Endothelial cell of umbilical vein (primary cell): Measurements from ENCODE around the gene LIPA. TPM values are rescaled to one million over a fixed set of nuclear protein-coding genes. Genes with fewer than 3 reads are reported as not detected.

ENCODE experiments used
- BruUV-seq: library from RNA; stranded (reverse); fragments of 400-500 nt; replicated peaks from 2 replicates; lab custom pipeline; 2021; lab: Mats Ljungman, UMichigan
- CTCF ChIA-PET: fragments of 300-600, 350-600 bp; sonication (Branson Sonifier 250); formaldehyde crosslinking; loops from one replicate; lab custom pipeline; 2021; ENCODE audit warnings: antibody characterized with exemption, inconsistent platforms; lab: Charles Lee
- POLR2A ChIA-PET: fragments of 300-600, 350-600 bp; sonication (Branson Sonifier 250); formaldehyde crosslinking; loops from one replicate; lab custom pipeline; 2021; ENCODE audit warnings: antibody characterized with exemption, inconsistent platforms; lab: Charles Lee
- DNase-seq: peaks from one replicate; pipeline ENCODE4 v3.0.0-alpha.2; 2011; ENCODE audit warnings: low read depth, low spot score
- FAIRE-seq: peaks from 2 replicates; lab custom pipeline; 2011; peaks lifted over from hg19 to GRCh38; lab: Jason Lieb, UNC
- H2AFZ ChIP-seq: 2 replicates; pipeline ENCODE4 v1.6.0; 2012; ENCODE audit warnings: low read depth, low read length, control low read depth, inconsistent platforms
- H3K27ac ChIP-seq: 2 replicates; pipeline ENCODE4 v1.5.1; 2011; ENCODE audit warnings: low read depth, mild to moderate bottlenecking, control low read depth, low read length, moderate library complexity; ENCODE audit not compliant: insufficient read depth
- H3K27me3 ChIP-seq, 2 experiments: 2 replicates each; pipeline versions ENCODE4 v1.6.0 to v1.6.1; 2011; ENCODE audit warnings: low read length in 2 of 2, mixed read lengths in 1 of 2; ENCODE audit not compliant: control insufficient read depth in 2 of 2, insufficient read depth in 2 of 2
- H3K36me3 ChIP-seq, 2 experiments: 2 replicates in 1 of 2; 3 replicates in 1 of 2; pipeline ENCODE4 v1.5.1; 2011; ENCODE audit warnings: low read length in 2 of 2, mild to moderate bottlenecking in 1 of 2, moderate library complexity in 1 of 2; ENCODE audit not compliant: control insufficient read depth in 2 of 2, insufficient read depth in 2 of 2; ENCODE audit errors: extremely low read depth in 1 of 2
- H3K4me1 ChIP-seq: 3 replicates; pipeline ENCODE4 v1.5.1; 2011; ENCODE audit warnings: mild to moderate bottlenecking, low read length; ENCODE audit not compliant: control insufficient read depth, insufficient read depth; ENCODE audit errors: extremely low read depth
- H3K4me2 ChIP-seq: 2 replicates; pipeline ENCODE4 v1.6.1; 2011; ENCODE audit warnings: low read length, control low read depth, mixed read lengths; ENCODE audit not compliant: insufficient read depth
- H3K4me3 ChIP-seq, 3 experiments: fragments of 200-600 bp in 1 of 3; sonication (generic), shearing (Covaris generic) in 1 of 3; replicated peaks in 1 of 3; 2 replicates each; pipeline ENCODE4 v1.5.1; 2011 to 2016; ENCODE audit warnings: control low read depth in 3 of 3, low read length in 3 of 3, mild to moderate bottlenecking in 2 of 3, inconsistent platforms in 1 of 3, low read depth in 1 of 3, moderate library complexity in 1 of 3; ENCODE audit not compliant: insufficient read depth in 1 of 3
- H3K79me2 ChIP-seq: 2 replicates; pipeline ENCODE4 v1.6.0; 2012; ENCODE audit warnings: low read length, inconsistent platforms; ENCODE audit not compliant: control insufficient read depth, insufficient read depth
- H3K9ac ChIP-seq: replicated peaks from 2 replicates; pipeline ENCODE3; 2011; ENCODE audit warnings: low read length, control low read depth; ENCODE audit not compliant: insufficient read depth; ENCODE audit errors: extremely low read depth
- H3K9me1 ChIP-seq: replicated peaks from 3 replicates; pipeline ENCODE4 v1.6.0; 2011; ENCODE audit warnings: mild to moderate bottlenecking, low read length; ENCODE audit not compliant: control insufficient read depth, insufficient read depth; ENCODE audit errors: extremely low read depth
- H3K9me3 ChIP-seq: replicated peaks from 2 replicates; pipeline ENCODE4 v1.5.1; 2012; ENCODE audit warnings: low read length, inconsistent platforms; ENCODE audit not compliant: control insufficient read depth, insufficient read depth
- H4K20me1 ChIP-seq: replicated peaks from 2 replicates; pipeline ENCODE3; 2011; ENCODE audit warnings: mild to moderate bottlenecking, low read length; ENCODE audit not compliant: control insufficient read depth, insufficient read depth; ENCODE audit errors: extremely low read depth
- CTCF ChIP-seq, 2 donors: IDR thresholded peaks; 1 replicate in 1 of 2; 2 replicates in 1 of 2; pipeline ENCODE4 v1.5.1; 2011; ENCODE audit warnings: low read length in 2 of 2, mild to moderate bottlenecking in 2 of 2, moderate library complexity in 2 of 2, control low read depth in 1 of 2, inconsistent platforms in 1 of 2, low read depth in 1 of 2; ENCODE audit not compliant: insufficient read depth in 1 of 2; ENCODE audit errors: extremely low read depth in 1 of 2
- EZH2 ChIP-seq: IDR thresholded peaks from 2 replicates; pipeline ENCODE4 v1.6.1; 2012; ENCODE audit warnings: borderline replicate concordance, low read depth, mild to moderate bottlenecking, moderate library complexity, low read length, inconsistent platforms; ENCODE audit not compliant: severe bottlenecking
- FOS ChIP-seq: IDR thresholded peaks from 2 replicates; pipeline ENCODE4 v1.6.1; 2011; ENCODE audit warnings: mild to moderate bottlenecking, low read length, moderate library complexity, borderline replicate concordance; ENCODE audit not compliant: insufficient read depth
- GATA2 ChIP-seq: IDR thresholded peaks from 2 replicates; pipeline ENCODE4 v1.7.0; 2011; ENCODE audit warnings: low read depth, mild to moderate bottlenecking, moderate library complexity, mixed read lengths, low read length; ENCODE audit not compliant: insufficient read length, insufficient read depth
- JUN ChIP-seq: IDR thresholded peaks from 2 replicates; pipeline ENCODE4 v1.6.1; 2011; ENCODE audit warnings: borderline replicate concordance, low read depth; ENCODE audit not compliant: insufficient read length, insufficient read depth
- MYC ChIP-seq: IDR thresholded peaks from one replicate; pipeline ENCODE4 v1.6.1; 2011; ENCODE audit warnings: mild to moderate bottlenecking, low read depth, low read length
- POLR2A ChIP-seq: IDR thresholded peaks from 2 replicates; pipeline ENCODE4 v1.6.1; 2012; ENCODE audit warnings: low read depth, mild to moderate bottlenecking, control low read depth, low read length
- POLR2AphosphoS5 ChIP-seq: IDR thresholded peaks from 2 replicates; pipeline ENCODE4 v1.6.1; 2012; ENCODE audit warnings: low read depth, mild to moderate bottlenecking, control low read depth, low read length, moderate library complexity; ENCODE audit not compliant: insufficient read depth
- dilution Hi-C: fragments of 300-500 bp; cut with MboI; formaldehyde crosslinking; loops from one replicate; pipeline ENCODE4 v1.15.0; 2019; ENCODE audit warnings: low sequenced_read_pairs; ENCODE audit not compliant: extremely low pct_ligation_motif_present
- intact Hi-C: fragments of 100-400 bp; cut with micrococcal nuclease; formaldehyde crosslinking; loops from one replicate; pipeline ENCODE4 v1.10.0; 2022
- polyA plus RNA-seq, 4 experiments: library from polyadenylated mRNA; depleted of rRNA in 3 of 4; stranded (reverse) in 3 of 4; unstranded in 1 of 4; fragments of >200 nt; gene quantifications; 2 replicates each; pipeline versions ENCODE4 v1.2.1 to v1.2.3, GENCODE V29; 2011 to 2012; ENCODE audit warnings: missing spikeins in 1 of 4
- total RNA-seq: library from RNA; stranded (reverse); gene quantifications from 2 replicates; pipeline ENCODE4 v1.2.3, GENCODE V29; 2021
- TF ChIP-seq, protein P1 (sequence below): IDR thresholded peaks from 2 replicates; pipeline ENCODE4 v1.6.1; 2011; ENCODE audit not compliant: insufficient read depth, insufficient read length

Gene LIPA
- total and polyA plus RNA-seq, 2 donors (not counting 3 experiments of a cell fraction or from before 2014, with no cell fraction given): 24.0 to 41.1 TPM

DNA sequence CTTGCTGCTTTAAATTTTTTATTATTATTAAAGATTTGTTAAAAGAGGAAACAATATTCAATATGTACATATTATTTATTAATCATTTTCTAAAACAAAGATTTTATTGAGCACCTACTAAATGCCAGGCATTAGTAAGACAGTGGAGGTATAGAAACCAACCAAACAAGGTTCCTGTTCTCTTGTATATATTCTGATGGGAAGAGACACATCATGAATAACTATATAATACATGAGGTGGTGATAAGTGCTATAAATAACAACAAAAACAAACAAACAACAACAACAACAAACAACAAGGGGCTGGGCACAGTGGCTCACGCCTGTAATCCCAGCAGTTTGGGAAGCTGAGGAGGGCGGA lies 630 bp upstream of the LIPA start:
- Histone ChIP-seq H3K9ac (no peak overlapping the region), H3K4me1 (peaks cover 6% of the 10 kb centered on the region), H3K27ac (no peak overlapping the region), H4K20me1 (no peaks in the 10 kb centered on the region), H3K9me3 (no peaks in the 10 kb centered on the region), H2AFZ (no peak overlapping the region), H3K79me2 (no peaks in the 10 kb centered on the region), H3K4me2 (no peak overlapping the region), H3K27me3 (peaks cover 12 to 16% of the 10 kb centered on the region in 2 experiments), H3K36me3 (no peaks in the 10 kb centered on the region), H3K4me3 (no peak overlapping the region), H3K9me1 (no peaks in the 10 kb centered on the region)
- POLR2A ChIA-PET: interaction anchor here (0.6 kb wide), 1 partner anchor 268 kb away, joined by 3 read pairs; no protein-coding TSS in a partner anchor
- TF ChIP-seq FOS (no peak), CTCF (IDR thresholded peaks at IDR 0.05; ENCODE audit: extremely low read depth in 1 of 2, insufficient read depth in 1 of 2, low read depth in 1 of 2, low read length in 2 of 2) (no peak), POLR2AphosphoS5 (no peak), EZH2 (no peak), MYC (no peak), JUN (no peak), GATA2 (no peak), POLR2A (no peak)
- TF ChIP-seq, protein P1, sequence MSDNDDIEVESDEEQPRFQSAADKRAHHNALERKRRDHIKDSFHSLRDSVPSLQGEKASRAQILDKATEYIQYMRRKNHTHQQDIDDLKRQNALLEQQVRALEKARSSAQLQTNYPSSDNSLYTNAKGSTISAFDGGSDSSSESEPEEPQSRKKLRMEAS: no peak
- intact Hi-C loops (no loop called here), dilution Hi-C loops (no loop called here)
- no peak for FAIRE-seq
- BruUV-seq: no TSS peak
- CTCF ChIA-PET: interaction anchor here (0.9 to 2.3 kb wide), 7 partner anchors 25 to 162 kb away, joined by 3 to 10 read pairs (median 3); partner anchors contain the start of genes IFIT3 and IFIT5
- DNase-seq: no peak
